Activated CD4-positive, alpha-beta T cell treated with anti-CD3 and anti-CD28 coated beads, Interleukin-2, amount 10 ng/mL, durations not matched to agents 7 days and 5 days (primary cell): ENCODE measurements around the gene PRMT3. TPM values are rescaled to one million over a fixed set of nuclear protein-coding genes. Genes with fewer than 3 reads are reported as not detected.

Experiments
- CTCF ChIA-PET: fragments of 350-600 bp; sonication (Branson Sonifier 250); formaldehyde crosslinking; loops from one replicate; lab custom pipeline; 2021; ENCODE audit warnings: antibody characterized with exemption; lab: Charles Lee
- POLR2A ChIA-PET: fragments of 350-600 bp; sonication (Branson Sonifier 250); formaldehyde crosslinking; loops from one replicate; lab custom pipeline; 2021; ENCODE audit warnings: antibody characterized with exemption; lab: Charles Lee
- DNase-seq: peaks from one replicate; pipeline ENCODE4 v3.0.0-alpha.2; 2020
- H3K27ac Mint-ChIP-seq: one replicate; pipeline ENCODE4 v1.8.0; 2021; ENCODE audit warnings: mild to moderate bottlenecking, moderate library complexity, mixed read lengths
- H3K27me3 Mint-ChIP-seq: one replicate; pipeline ENCODE4 v1.8.0; 2021; ENCODE audit warnings: mixed read lengths
- H3K36me3 Mint-ChIP-seq: one replicate; pipeline ENCODE4 v1.8.0; 2021; ENCODE audit warnings: low read depth, mixed read lengths
- H3K4me1 Mint-ChIP-seq: one replicate; pipeline ENCODE4 v1.8.0; 2021; ENCODE audit warnings: mixed read lengths
- H3K4me3 Mint-ChIP-seq: one replicate; pipeline ENCODE4 v1.8.0; 2021; ENCODE audit warnings: mild to moderate bottlenecking, moderate library complexity, mixed read lengths
- H3K9me3 Mint-ChIP-seq: one replicate; pipeline ENCODE4 v1.8.0; 2021; ENCODE audit warnings: mixed read lengths
- total RNA-seq, 2 experiments: library from RNA; stranded (reverse); gene quantifications; one replicate each; pipeline ENCODE4 v1.2.3, GENCODE V29; 2021

The PRMT3 gene
- 10 to 100 TPM; 16.9 to 18.5 TPM for total RNA-seq

DNA sequence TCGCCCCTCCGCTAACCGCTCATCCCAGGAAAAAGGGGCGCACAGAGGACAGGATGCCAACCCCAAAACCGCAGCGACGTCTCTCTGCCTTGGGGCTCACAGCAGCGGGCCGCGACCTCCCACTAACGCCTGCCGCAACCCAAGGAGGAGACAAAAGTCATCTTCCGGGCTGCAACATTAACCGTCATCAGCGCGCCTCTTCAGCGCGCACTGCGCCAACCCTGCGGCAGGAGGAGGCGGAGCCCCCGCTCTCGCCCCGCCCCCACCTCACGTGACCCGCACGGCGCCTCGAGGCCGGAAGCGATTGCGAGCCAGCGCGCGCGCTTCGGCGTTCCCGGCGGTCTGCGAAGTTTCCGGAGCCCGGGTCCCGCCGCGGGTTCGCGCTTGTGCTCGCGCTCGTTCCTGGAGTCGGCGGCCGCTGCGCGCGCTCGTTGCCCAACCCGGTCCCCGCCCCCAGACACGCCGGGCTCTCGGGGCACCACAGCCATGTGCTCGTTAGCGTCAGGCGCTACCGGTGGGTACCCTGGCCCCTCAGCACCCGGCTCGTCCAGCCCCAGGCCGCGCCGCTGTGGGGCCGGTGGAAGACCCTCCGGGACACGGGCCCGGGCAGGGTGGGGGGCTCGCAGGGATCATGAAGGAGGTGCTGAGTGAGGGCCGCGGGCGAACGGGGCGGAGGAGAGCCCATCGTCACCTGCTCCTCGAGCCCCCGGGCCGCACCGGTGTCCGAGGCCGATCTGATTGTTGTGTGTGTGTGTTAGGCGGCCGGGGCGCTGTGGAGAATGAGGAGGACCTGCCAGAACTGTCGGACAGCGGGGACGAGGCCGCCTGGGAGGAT lies at the start of gene PRMT3:
Gene PRMT3, plus strand, starts transcription at position 456 of the 835 bp plus-strand sequence. Its CDS starts 31 bp downstream, at position 487.
- H3K27me3 Mint-ChIP-seq, result no peaks in the 10 kb centered on the region
- peak; percentile 95 for DNase-seq
- CTCF ChIA-PET, result interaction anchor here (0.6 to 1.2 kb wide), 7 partner anchors 10 to 1801 kb away, joined by 3 to 4 read pairs (median 3); no protein-coding TSS in a partner anchor
- H3K4me1 Mint-ChIP-seq, result peaks cover 40% of the 10 kb centered on the region
- POLR2A ChIA-PET, result no interaction called here
- H3K36me3 Mint-ChIP-seq, result peaks cover 14% of the 10 kb centered on the region
- H3K4me3 Mint-ChIP-seq, result peak within 1 kb of the TSS; percentile 82
- H3K27ac Mint-ChIP-seq, result peak within 1 kb of the TSS; percentile 100
- no peaks in the 10 kb centered on the region for H3K9me3 Mint-ChIP-seq

DNA sequence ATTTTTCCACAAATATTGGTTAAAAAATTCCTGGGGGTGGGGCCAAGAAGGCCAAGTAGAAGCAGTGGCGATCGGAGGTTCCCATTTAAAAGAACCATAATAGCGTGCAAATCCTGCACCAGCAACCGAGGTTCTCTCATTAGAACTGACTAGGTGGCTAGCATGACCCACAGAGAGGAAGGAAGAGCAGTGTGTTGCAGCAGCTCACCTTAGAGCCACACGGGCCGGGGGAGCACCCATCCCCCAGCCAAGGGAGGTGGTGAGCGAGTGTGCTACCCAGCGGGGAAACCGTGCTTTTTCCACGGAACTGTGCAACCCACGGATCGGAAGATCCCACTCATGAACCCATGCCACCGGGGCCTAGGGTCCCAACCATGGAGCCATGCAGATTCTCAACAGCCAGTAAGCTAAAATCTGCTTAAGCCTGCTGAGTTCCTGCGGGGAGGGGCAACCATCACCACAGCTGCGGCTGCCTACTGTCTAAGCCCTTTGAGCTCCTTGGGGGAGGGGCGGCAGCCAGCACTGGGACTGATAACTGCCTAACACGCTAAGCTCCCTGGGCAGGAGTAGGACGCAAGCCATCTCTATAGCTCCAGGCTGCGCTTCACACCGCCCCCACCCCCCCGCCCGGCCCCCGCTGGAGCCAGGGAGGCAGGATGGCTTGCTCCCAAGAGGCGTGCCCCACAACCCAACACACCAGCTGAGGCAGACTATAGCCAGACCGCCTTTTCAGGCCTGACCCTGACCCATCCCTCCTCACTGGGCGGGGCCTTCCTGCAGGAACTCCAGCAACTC lies 45.0 kb upstream of the PRMT3 start:
- Mint-ChIP-seq H3K4me3 (peak overlapping the region; percentile 30), H3K27me3 (peaks cover 72% of the 10 kb centered on the region), H3K9me3 (no peaks in the 10 kb centered on the region), H3K36me3 (no peaks in the 10 kb centered on the region), H3K27ac (peak overlapping the region; percentile 34), H3K4me1 (peaks cover 4% of the 10 kb centered on the region)
- ChIA-PET CTCF (interaction anchor here (1.7 kb wide), 1 partner anchor 12 kb away, joined by 5 read pairs; no protein-coding TSS in a partner anchor), POLR2A (no interaction called here)
- peak; percentile 31 for DNase-seq

DNA sequence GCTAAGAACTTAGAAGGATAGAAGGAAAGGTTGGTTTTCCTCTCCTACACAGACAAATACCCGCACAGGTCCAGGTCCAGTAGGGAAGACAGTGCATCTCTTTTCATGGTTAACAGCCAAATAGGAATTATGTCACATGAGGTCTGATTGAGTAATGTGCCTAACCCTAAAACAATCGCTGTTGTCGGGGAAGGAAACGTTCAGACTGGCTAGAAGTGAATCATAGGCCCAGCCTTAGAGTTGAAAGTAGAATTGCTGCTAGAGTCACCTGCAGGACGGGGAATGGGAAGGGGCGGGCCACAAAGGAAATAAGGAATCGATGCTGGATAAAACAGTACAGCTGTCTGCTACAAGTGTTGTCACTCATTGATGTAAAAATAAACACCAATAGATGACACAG lies 36.4 kb upstream of the PRMT3 start:
- H3K9me3 Mint-ChIP-seq, result no peaks in the 10 kb centered on the region
- H3K36me3 Mint-ChIP-seq, result no peaks in the 10 kb centered on the region
- ChIA-PET CTCF (interaction anchor here (2.2 kb wide), 1 partner anchor 13 kb away, joined by 8 read pairs; the partner anchor contains the start of gene HTATIP2), POLR2A (no interaction called here)
- peaks cover 21% of the 10 kb centered on the region for H3K27me3 Mint-ChIP-seq
- no peak overlapping the region for H3K4me3 Mint-ChIP-seq
- no peak overlapping the region for H3K27ac Mint-ChIP-seq
- H3K4me1 Mint-ChIP-seq, result peaks cover 6% of the 10 kb centered on the region
- no peak for DNase-seq

DNA sequence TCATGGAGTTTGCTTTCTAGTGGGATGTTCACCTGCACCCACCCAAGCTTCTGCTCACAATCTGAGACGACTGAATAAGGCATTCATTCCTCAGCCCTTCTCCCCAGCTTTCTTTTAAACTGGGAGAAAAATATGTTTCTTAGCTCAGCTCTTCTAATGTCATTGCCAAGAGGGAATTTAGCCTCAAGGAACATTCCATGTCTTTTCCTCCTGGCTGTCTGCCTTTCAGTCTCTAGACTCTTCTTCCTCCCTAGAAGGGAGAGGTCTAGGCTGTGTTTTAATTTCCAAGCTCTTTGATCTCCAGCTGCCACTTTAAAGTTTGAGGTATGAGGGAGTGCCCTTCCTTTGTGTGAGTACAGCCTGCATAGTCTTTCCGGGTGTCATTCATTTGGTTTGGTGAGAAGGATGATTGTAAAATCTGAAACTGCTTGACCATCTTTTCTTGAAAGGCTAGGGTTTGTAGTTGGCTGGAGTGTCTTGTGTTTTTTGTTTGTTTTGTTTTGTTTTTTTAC lies 35.7 kb upstream of the PRMT3 start:
- Mint-ChIP-seq H3K4me1 (peaks cover 6% of the 10 kb centered on the region), H3K27me3 (peaks cover 14% of the 10 kb centered on the region), H3K4me3 (no peak overlapping the region), H3K36me3 (no peaks in the 10 kb centered on the region), H3K9me3 (no peaks in the 10 kb centered on the region), H3K27ac (no peak overlapping the region)
- DNase-seq, result peak; percentile 11
- ChIA-PET CTCF (interaction anchor here (2.2 kb wide), 1 partner anchor 12 kb away, joined by 8 read pairs; the partner anchor contains the start of gene HTATIP2), POLR2A (no interaction called here)

DNA sequence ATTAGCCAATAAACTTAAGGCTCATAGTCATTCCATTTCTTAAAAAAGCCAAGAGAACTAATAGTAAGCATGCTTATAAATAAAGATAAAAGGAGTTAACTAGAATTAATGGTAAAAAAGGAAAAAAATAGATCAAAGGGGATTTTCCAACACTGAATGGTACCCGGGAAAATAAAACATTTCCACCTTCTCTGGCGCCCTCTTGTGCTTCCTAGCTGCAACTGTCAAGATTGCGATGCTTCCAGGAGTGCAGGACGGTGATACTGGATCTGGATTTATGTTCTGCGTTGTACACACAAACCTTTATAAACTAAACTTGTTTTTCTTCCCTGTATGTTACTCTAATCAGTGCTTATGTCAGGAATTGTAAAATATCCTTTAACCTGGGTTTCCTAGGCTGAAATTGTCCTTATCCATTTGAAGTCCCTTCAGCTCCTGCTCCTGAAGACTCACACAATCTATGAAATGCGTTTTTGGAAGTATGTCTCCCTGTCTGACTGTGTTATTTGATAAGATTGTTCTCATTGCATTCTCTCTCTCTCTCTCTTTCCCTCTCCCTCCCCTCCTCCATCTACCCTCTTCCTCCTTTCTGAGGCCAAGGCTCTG lies 33.6 kb upstream of the PRMT3 start:
- peaks cover 6% of the 10 kb centered on the region for H3K27me3 Mint-ChIP-seq
- no peaks in the 10 kb centered on the region for H3K36me3 Mint-ChIP-seq
- no peak overlapping the region for H3K27ac Mint-ChIP-seq
- ChIA-PET POLR2A (no interaction called here), CTCF (interaction anchor here (0.7 to 2.5 kb wide), 4 partner anchors 10 to 226 kb away, joined by 3 to 9 read pairs (median 6); partner anchors contain the start of gene HTATIP2)
- no peak overlapping the region for H3K4me3 Mint-ChIP-seq
- no peaks in the 10 kb centered on the region for H3K9me3 Mint-ChIP-seq
- peak; percentile 34 for DNase-seq
- H3K4me1 Mint-ChIP-seq, result peaks cover 6% of the 10 kb centered on the region

DNA sequence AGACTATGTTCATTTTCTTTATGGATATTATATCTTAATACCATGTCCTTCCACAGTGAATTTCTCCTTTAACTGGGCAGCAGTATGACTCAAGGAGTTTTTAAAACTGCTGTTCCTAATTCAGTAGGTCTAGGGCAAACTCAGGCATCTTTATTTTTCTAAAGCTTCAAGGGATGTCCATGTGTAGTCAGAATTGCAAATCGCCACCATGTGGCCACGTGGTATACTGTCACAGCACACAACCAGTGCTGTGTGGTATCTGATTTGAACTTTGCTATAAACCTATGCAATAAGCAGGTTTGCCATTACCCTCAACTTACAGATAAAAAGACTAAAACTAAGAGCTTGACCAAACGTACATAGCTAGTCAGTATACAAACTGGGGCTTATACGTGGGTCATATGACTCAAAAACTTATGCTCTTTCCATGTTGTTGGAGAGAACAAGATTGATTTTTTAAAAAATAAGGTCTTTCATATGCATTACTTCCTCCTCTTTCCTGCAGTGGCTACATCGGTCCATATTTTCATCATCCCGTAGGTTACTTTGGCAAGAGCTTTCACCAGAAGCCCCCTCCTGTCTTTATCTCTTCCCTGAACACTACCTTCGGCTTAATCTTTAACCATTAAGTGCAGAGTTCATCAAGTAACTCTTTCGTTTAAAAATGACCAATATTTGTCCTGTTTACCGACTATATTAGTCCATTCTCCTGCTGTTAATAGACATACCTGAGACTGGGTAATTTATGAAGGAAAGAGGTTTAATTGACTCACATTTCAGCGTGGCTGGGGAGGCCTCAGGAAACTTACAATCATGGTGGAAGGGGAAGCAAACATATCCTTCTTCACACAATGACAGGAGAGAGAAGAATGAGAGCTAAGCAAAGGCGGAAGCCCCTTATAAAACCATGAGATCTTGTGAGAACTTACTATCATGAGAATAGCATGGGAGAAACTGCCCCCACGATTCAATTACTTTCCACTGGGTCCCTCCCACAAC lies 32.0 kb upstream of the PRMT3 start:
- Mint-ChIP-seq H3K27ac (no peak overlapping the region), H3K4me1 (peaks cover 16% of the 10 kb centered on the region), H3K27me3 (peaks cover 4% of the 10 kb centered on the region), H3K36me3 (peaks cover 5% of the 10 kb centered on the region), H3K9me3 (peaks cover 8% of the 10 kb centered on the region), H3K4me3 (no peak overlapping the region)
- POLR2A ChIA-PET, result no interaction called here
- DNase-seq, result peak; percentile 57
- CTCF ChIA-PET, result interaction anchor here (1.0 to 2.5 kb wide), 5 partner anchors 9 to 254 kb away, joined by 3 to 9 read pairs (median 3); no protein-coding TSS in a partner anchor

DNA sequence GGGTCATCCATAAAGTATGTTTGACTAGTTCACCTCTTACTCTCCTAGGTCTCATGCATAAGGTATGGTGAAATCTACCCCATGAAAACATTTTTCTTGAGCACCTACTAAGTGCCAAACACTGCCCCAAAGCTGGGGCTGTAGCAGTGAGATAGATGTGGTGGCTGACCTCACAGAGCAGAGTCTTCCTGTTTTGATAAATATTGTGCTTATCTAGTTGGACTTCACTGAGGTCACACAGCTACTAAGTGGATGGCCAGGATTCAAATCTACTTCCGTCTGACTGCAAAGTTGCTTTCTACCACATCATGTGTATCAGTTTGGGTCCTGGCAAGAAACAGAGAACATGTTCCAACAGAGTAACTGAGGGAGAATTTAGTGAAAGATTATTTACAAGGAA lies 30.4 kb upstream of the PRMT3 start:
- Mint-ChIP-seq H3K27me3 (peaks cover 4% of the 10 kb centered on the region), H3K27ac (no peak overlapping the region), H3K4me3 (no peak overlapping the region), H3K4me1 (peaks cover 20% of the 10 kb centered on the region), H3K9me3 (peaks cover 10% of the 10 kb centered on the region), H3K36me3 (peaks cover 11% of the 10 kb centered on the region)
- ChIA-PET CTCF (no interaction called here), POLR2A (no interaction called here)
- DNase-seq, result no peak

DNA sequence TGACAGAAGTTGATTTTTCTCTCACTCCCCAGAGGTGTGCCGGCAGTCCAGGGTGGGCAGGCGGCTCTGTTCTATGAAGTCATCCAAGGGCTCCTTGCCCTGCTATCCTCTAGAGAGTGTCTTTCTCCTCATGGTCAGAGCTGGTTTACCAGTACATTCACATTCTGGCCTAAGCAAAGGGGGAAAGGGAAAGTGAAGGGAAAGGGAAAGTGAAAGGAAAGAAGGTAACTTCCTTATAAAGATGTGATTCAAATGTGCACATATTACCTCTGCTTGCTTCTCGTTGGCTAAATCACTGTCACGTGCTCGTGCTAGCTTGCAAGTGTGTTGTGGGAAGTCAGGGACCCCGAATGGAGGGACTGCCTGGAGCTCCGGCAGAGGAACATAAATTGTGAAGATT lies 26.9 kb upstream of the PRMT3 start:
- Mint-ChIP-seq H3K27me3 (peaks cover 4% of the 10 kb centered on the region), H3K36me3 (peaks cover 21% of the 10 kb centered on the region), H3K9me3 (peaks cover 10% of the 10 kb centered on the region), H3K4me1 (peaks cover 47% of the 10 kb centered on the region), H3K27ac (peak overlapping the region; percentile 93), H3K4me3 (peak overlapping the region; percentile 66)
- CTCF ChIA-PET, result interaction anchor here (0.9 kb wide), 1 partner anchor 26 kb away, joined by 3 read pairs; no protein-coding TSS in a partner anchor
- DNase-seq, result peak; percentile 57
- POLR2A ChIA-PET, result interaction anchor here (0.6 kb wide), 1 partner anchor 1194 kb away, joined by 3 read pairs; no protein-coding TSS in a partner anchor

DNA sequence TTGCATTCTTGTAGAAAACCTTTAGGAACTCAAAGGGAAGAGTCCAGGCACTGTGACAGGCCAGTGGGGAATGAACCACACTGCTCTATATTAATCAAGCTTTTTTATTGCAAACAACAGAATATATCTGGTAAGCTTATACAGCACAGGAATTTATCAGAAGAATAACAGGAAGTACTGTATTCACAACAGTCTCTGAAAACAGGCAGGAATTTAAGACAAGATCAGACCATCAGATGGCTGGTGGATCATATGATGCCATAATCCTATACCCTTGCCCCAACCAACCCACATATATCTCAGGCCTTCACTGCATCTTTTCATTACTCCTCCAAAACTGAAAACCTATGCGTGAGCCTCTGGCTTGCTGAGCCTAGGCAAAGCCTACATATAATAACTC lies 25.0 kb upstream of the PRMT3 start:
- H3K4me3 Mint-ChIP-seq, result peak overlapping the region; percentile 79
- H3K36me3 Mint-ChIP-seq, result peaks cover 32% of the 10 kb centered on the region
- peaks cover 10% of the 10 kb centered on the region for H3K9me3 Mint-ChIP-seq
- ChIA-PET CTCF (no interaction called here), POLR2A (no interaction called here)
- H3K27ac Mint-ChIP-seq, result peak overlapping the region; percentile 95
- DNase-seq, result no peak
- peaks cover 63% of the 10 kb centered on the region for H3K4me1 Mint-ChIP-seq
- peaks cover under 1% of the 10 kb centered on the region for H3K27me3 Mint-ChIP-seq

DNA sequence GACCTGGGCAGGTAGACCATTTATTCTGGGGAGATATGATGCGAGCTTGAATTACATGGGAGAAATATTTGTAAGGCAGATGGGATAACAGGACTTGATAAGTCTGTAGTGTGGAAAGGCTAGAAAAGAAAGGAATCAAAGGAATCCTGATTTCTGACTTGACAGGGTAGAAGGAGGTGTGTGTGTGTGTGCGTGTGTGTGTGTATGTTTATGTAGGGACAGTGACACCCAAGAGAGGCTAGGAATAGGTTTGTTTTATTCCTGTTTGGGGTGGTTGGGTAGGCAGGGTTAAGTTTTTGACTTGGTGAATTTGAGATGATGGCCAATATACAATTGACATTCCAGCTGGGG lies 24.4 kb upstream of the PRMT3 start:
- POLR2A ChIA-PET, result no interaction called here
- no peak for DNase-seq
- Mint-ChIP-seq H3K9me3 (peaks cover 10% of the 10 kb centered on the region), H3K36me3 (peaks cover 36% of the 10 kb centered on the region), H3K4me3 (peak overlapping the region; percentile 79), H3K27me3 (no peaks in the 10 kb centered on the region), H3K4me1 (peaks cover 66% of the 10 kb centered on the region), H3K27ac (peak overlapping the region; percentile 95)
- CTCF ChIA-PET, result interaction anchor here (1.2 to 2.0 kb wide), 5 partner anchors 9 to 18 kb away, joined by 3 to 8 read pairs (median 4); no protein-coding TSS in a partner anchor
